Left hindlimb (tissue), 1 donor: ENCODE results near the gene DCTN3.

ENCODE experiments used
- DNase-seq: peaks from one replicate; pipeline ENCODE4 v3.0.0-alpha.2; 2018

DCTN3 gene

DNA sequence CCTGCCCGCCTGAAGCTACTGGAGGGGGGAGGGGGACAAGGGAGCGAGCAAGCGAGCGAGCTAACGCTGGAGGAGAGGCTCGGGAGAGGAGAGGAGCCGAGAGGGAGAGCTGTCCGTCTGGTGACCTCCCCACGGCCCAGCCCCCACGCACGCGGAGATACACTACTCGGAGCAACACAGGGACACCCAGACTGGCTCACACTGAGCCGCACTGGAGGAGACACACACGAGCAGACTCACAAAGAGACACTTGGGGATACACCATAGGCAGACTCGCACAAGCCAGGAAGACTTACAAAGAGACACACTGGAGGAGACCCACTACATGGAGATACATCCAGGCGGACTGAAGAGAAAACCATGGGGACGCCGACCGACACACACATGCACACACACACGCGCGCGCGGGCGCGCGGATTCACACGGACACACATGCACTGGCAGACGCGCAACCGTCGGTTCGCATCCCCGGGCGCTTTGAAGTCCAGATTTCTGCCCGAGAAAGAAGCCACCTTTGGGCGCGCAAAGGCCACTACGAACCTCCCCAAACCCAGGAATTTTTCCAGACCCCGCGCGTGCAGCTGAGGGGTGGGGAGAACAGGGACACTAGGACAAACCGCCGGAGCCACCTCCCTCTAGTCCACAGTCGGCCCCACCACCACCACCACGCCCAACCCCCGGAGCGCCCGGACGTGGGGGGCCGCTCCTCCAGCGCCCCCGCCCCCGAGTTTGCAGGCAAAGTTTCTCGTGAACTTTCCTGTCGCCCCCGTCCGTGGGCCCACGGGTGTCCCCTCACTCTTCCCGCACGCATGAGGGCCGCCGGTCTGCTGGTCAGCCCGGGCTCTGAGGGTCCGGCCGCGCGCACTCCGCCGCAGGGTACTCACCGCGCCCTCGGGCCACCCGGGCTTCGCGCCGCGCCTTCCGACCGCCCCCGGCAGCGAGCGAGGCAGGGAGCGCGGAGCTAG, 31.3 kb downstream of the DCTN3 start:
- DNase-seq, result no peak

DNA sequence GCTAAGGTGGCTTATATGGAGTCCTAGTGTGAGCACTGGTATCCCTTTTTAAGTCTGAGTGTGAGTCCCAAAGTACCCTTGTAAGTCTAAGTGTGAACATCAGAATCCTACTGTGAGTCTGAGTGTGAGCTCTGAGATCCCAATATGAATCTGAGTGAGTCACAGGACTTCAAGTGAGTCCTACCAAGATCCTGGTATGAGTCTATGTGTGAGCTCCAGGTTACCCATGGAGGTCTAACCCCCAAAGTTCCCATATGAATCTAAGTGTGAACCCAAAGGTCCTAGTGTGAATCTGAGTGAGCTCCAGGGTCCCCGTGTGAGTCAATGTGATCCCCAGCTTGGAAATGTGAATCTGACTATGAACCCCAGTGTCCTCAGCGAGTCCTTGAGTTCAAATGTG, 33.0 kb downstream of the DCTN3 start:
- no peak for DNase-seq

DNA sequence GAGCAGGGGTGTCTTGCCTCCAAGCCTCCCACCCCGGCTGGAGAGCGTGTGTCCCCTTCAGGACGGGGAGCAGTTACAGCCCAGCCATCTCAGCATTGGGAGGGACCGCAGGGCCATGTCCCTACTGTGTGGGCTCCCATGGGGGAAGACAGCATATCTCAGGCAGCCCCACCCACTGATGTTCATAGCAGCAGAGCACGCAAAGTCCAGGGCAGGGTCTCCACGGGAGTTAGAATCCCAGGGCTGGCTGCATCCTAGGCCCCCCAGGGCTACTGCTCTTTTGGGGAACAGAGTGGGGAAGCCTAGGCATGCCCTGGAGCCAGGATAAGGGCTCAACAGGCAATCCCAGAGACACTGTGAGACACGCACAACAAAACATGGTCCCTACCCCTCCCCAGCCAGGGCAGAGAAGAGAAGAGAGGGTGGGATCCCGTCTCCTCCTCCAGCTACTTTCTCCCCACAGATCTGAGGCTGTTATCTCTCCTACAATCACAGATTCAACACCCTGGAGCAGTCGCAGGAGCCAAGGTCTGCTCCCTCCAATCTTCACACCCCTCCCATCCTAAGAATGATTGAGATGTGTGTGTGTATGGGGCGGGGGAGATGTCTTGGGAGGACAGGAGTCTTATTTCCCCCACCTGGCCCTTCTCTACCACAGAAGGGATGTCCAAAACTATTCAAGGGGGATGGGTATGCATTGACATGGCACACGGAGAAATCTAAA, 34.2 kb downstream of the DCTN3 start:
- no peak for DNase-seq

DNA sequence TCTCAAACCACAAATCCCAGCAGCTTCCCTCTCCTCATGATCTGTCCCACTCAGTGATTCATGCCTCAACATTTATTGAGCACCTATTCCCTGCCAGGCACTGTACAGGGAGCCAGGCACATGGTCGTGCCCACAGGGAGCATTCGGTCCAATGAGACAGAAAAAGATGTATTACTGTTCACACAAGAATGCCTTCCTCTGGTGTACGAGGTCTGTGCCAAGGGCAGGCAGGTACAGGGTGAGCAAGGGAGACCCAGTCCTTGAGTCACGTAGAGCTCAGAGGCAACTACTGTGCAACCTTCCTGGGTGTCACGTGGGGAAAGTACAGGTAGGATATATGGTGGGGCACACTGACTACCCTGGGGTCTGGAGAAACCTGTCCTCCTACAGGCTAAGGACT, 35.3 kb downstream of the DCTN3 start:
- DNase-seq, result no peak

DNA sequence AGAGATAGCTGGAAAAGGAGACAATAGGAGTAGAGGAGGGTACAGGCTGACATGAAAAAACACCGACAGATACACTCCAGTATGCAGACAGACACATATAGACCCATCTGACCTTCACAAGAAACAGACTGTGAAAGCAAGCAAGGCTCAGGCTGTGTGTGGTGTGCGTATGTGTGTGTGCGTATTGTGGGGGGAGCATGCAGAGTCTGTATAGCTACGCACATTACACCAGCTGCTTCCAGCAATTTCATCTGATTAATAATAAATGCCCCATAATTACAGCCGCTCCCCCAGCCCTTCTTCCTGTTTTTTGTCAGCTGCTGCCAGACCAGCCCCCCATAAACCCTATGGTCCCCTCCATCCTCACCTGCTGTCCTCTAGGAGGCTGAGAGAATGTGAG, 37.5 kb downstream of the DCTN3 start:
- no peak for DNase-seq

DNA sequence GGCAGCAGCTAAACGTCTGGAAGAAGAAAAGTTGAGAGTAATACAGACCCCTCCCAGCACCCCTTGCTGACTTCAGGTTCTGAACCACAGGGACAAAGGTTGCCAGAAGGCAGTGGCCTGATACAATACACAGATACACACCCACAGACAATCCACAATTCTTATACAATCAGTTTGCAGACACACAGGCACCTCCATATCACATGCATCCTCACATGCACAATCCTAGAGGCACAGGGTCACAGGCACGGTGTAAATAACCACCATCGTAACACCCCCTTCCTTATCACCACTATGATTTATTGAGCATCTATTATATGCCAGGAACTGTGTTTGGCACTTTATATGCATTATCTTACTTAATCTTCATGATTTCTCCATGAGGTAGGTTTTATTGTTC, 39.0 kb downstream of the DCTN3 start:
- no peak for DNase-seq

DNA sequence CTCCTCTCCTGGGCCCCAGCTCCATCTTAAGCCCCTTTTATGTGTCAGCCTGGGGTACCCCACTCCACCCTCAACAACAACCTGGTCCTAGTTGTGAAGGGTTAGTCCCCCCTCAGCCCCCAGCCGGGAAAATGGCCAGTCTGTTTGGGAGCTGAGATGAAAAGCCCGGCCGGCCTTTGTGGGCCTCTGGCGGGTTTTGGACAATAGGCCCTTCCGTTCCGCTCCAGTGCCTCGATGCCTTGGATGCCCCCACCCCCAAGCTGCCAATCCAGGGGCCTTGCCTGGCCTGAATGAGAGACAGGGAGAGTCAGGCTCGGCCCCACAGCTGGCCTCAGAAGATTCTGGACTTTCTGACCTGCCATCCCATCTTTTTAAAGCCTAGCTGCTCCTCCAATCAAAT, 39.9 kb downstream of the DCTN3 start:
- no peak for DNase-seq

DNA sequence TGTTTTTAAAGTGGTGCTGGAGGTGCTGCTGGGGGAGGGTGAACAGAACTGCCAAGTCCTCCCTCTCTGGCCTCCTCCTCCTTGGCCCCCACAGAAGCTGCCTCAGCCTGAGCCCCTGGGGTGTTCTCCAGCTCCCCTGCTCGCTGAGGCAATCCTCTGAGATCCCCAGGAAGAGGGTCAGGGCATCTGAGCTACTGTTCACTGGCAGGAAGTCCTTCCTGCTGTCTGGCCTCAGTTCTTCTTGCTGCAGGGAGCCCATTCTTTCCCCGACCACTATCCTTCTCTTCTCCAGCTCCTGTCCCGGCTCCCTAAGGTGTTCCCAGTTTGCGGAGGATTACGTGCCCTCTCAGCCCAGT, 40.5 kb downstream of the DCTN3 start:
- DNase-seq, result no peak

DNA sequence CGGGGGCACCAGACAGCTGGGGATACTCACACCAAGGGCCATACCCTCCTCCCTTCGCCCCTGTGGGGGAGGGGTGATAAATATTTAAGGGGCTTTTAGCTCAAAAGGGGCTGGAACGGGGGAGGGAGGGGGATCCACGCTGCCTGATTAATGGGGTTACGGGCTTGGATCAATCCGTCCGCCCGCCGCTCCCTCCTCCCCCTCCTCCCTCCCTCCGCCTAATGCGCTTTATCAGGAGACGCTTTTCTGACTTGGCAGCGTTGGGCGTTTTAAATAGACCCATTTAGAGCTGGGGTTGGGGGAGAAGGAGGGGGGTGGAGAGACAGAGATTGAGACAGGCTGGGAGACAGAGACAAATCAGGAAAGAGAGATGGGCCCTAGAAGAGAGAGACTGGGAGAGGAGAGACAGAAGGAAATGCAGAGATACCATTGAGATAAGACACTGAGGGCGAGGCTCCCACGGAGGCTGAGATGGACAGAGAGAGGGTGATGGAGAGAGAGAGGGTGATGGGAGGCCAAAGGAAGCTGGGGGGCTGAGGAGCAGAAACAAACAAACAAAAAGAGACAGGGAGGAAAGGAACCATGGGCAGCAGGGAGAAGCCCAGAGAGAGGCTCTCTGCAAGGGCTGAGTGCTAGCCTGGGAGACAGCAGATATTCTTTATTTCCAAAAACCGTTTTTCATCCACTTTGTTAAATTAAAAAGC, 41.0 kb downstream of the DCTN3 start:
- no peak for DNase-seq

DNA sequence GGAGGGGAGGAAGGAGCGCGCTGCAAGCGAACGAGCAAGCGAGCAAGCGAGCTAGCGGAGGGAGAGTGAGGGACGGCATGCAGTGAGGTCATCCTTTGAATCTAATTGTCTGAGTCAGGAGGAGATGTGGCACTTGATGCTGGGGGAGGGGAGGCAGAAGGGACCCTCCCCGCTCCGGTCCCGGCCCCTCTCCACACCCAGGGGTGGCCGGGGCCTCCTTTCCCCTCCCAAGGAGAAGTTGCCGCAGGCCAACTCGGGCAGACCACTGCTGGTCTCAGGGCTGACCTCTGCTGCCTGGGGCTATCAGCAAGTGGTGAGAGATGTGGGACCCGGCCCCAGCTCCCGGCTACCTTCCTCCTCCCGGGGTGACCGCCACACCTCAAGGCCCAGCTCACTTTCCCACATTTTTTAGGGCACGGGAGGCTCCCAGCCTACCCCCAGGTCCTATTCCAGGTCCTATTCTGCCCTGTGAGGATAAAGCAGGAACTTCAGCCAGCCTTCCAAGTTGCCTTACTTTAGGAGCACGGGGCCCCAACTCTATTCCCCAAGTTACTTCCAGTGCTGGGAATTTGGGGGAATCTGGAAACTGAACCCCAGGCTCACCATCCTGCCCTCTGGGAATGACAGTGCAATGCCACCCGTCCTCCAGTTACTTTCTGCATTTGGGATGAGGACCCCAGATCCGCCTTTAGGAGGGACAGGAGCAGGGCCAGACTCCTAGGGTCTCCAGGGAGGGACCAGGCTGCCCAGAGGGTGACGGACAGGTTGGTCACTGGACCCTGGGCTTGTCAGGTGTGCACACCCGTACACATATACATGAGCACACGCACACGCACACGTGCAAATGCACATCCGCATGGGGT, 41.8 kb downstream of the DCTN3 start:
- DNase-seq, result peak; percentile 72

DNA sequence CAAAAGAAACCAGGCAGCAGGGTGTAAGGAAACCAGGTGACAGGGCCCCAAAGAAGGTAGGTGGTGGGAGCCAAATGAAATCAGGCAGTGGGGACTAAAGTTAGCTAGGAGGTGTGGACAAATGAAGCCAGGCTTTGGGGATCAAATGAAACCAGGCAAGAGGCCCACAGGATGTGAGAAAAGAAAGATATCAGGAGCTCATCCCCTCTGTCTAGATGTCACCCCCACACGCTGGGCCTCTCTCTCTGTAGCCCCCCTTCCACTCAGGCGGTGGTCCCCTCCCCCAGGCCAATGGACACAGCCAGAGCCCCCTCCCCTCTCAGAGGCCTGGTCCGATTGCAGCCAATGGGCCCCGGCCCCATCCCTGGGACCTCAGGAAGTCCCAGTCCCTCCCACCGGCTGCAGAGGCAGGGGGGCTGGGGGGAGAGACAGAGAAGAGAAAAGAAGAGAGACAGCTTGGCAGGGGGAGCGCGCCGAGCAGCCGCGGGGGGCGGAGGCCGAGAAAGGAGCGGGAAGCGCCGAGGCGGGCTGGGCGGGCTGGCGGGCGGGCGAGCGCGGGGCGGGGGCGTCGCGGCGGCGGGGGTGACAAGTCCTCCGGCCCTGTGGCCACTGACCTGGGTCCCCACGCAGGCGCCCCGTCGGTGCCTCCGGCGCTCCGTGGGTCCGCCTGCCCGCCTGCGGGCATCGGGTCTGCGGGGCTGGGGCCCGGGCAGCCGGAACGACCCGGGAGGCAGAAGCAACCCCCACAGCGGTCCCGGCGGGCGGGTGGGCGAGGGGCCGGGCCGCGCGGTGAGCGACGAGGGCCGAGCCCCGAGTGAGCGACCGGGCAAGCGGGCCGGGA, 42.7 kb downstream of the DCTN3 start:
- peak; percentile 91 for DNase-seq

DNA sequence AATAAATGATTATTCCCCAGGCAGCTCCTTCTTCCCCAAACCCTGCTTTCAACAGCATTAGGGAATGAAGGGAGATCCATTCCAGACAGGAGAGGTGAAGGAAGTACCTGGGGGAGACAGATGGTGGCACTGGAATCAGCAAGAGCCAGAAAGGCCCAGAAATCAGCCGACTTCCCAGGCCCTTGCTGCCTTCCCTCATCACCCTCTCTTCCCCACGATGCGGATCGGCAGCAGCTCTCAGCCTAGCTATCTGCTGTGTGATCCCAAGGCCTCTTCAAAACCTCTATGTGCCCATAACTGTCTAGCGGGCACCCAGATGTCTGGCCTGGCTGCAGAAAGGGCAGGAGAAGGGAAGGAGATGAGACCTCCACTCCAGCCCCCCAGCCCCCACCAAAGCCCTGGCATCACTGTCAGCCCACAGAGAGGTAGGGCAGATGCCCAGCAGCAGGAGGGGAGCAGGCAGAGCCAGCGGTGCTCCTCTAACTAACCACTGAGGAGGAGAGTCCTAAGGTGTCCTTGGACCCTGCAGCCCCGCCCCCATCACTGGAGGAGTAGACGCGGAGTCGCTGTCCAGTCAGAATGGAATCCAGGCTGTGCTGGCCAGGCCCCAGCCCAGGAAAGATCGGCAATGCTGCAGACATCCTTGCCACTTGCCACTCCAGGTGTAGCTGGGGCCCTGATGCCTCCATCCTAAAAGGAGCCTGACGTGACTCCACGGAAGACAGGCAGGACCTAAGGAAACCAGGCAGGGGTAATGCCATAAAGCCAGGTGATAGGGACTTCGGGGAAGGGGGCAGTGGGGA, 43.5 kb downstream of the DCTN3 start:
- no peak for DNase-seq

DNA sequence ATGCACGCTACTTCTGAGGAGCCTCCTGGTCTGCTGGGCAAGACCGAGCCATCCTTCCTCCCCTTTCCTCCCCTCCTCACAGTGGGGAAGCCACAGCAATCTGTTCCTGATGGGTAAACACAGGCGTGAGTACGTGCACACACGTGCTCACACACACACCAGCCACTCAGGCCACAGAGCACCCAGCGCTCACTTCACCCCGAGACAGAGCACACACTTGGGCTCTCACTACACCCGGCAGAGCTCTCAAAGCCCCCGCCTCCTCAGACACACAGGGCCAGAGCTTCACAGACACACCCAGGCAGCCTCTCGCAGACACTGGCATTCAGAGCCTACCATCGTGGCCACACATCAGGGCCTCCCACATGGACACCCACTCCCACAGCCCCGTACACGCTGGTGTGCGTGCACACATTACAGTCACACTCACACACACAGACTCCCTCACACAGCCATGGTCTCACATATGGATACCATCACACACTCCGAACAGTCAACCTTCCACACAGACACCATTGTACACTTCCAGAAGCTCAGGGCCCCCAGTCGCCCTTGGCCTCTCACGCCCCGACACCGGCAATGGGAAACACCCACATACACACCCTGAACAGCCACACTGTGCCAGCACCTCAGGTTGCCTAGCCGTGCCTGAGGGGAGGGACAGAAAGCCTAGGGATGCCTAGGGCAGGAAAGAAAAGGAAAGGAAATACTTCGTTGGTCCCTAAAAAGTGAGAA, 44.3 kb downstream of the DCTN3 start:
- DNase-seq, result no peak

DNA sequence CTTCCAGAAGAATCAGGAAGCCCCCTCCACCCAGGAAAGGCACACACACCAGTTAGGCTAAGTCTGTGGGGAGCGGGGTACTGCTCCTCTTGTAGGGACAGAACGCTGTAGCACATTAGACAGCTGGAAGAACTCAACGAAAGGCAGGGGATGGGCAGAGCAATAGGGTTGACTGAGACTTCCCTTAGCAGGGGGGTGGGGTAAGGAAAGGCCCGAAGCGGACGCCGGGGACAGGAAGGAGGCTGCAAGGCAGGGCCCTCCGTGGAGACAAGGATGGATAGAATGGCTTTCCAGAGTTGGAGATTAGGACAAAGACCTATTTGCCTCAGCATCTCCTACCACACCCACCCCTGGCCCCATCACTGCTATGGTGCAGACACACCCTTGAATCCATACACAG, 45.1 kb downstream of the DCTN3 start:
- DNase-seq, result no peak

DNA sequence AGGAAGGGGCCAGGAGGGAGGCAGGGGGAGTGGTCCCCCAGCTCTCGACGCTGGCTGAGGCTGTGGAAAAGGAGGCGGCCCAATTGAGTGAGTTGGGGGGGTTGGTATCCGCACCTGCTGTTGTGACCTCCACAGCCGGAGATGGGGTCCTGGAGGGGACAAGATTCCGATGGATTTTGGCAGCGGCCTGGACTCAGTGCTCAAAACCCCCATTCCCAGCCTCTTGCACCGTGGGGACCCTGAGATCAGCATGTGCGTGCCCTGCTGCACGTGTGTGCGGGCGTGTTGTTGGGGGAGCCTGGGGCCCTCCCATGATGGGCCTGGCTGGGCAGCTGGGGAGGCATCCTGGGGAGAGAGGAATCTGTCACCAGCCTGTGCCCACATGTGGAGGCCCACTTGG, 45.7 kb downstream of the DCTN3 start:
- no peak for DNase-seq

DNA sequence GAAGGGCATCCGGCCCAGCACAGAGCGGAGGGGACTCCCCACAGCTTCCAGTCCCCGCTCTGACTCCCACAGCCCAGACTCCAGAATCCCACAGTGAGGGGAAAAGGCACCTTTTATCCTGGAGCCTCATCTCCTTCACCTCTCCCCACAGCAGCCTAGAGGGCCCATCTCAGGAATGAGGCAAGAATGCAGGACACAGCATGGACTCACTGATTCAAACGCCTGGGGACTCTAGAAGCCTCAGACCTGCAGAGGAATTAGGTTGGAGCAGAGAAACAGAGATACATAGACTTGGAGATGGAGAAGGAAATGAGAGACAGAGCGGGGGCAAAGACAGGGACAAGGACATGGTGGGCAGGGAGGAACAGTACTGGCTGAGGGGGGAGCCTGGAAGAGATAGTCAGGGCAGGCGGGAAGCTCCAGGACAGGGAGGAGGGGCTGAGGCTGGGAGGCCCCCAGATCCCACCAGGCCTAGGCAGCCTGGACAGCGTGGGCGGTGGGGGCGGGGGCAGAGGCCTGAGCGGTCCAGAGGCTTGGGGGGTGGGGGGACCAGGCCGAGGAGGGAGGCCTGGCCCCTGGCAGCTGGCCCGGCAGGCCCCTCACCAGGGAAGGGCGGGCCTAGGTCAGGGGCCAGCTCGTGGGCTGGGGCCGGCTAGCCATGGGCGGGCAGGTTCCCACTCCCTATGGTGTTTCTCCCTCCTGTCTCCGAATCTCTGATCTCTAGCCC, 46.5 kb downstream of the DCTN3 start:
- no peak for DNase-seq

DNA sequence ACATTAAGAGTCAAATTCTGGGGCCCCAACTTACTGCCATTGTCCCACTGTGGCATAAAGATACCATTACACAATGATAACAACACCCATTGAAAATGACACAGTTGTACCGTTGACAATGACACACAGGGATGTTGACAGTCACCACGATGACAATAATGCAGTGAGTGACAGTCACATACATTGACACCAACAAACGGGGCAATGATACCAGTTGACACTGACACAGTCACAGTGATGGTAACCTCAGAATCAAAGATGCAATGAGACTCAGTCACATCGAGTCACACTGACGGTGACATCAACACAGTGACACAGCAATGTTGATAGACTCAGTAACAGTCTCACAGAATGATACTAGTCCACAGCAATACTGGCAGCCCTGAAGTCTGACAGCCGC, 47.7 kb downstream of the DCTN3 start:
- no peak for DNase-seq

DNA sequence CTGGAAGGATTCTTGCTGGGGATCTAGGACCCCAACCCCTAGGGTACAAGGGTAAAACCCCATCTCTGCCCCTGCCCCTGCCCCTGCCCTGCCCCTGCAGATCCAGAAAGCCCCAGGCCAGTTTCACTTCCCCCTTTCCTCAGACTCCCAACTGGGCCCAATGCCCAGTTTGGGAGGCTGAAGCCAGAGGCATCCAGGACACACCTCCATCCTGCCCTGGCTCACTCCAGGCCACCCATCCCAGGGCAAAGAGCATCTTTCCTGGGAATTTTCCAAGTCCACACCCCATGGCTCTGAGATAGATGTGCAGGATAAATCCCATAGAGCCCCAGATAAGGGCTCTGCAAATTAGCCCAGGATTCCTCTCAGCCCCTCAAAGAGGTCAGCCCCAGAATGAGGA, 48.2 kb downstream of the DCTN3 start:
- DNase-seq, result no peak

DNA sequence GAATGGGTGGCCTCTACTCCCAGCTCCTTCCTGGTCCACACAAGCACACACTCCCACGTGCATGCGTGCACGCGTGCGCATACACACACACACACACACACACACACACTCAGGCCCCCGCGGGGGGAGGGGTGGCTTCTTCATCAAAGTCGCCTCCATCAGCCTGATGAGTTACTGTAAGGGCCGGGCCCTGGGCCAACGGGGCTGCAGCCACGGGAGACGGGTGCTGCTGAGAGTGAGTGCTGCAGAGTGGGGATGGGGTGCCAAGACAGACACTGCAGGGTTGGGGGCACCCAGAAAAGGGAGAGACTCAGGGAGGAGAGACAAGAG, 48.8 kb downstream of the DCTN3 start:
- no peak for DNase-seq
